Fibroblast of the aortic adventitia (primary cell): ENCODE measurements around the gene OSGEP. TPM values are rescaled to one million over a fixed set of nuclear protein-coding genes. Genes with fewer than 3 reads are reported as not detected.
A peak's percentile ranks its signal among the peaks of the same experiment; 100 is the strongest.

Source experiments
- DNase-seq: peaks from one replicate; pipeline ENCODE4 v3.0.0-alpha.2; 2010; ENCODE audit warnings: low read depth
- H3K4me3 ChIP-seq: 2 replicates; pipeline ENCODE4 v1.5.1; 2011; ENCODE audit warnings: low read depth, mild to moderate bottlenecking, control low read depth, low read length, moderate library complexity
- total RNA-seq: library from RNA; depleted of rRNA; stranded (reverse); fragments of >200 nt; gene quantifications from 2 replicates; pipeline ENCODE4 v1.2.3, GENCODE V29; 2012; ENCODE audit warnings: low replicate concordance
- TF ChIP-seq, protein P1 (sequence below): IDR thresholded peaks from 2 replicates; pipeline ENCODE4 v1.5.1; 2011; ENCODE audit warnings: mild to moderate bottlenecking, low read length, control low read depth, inconsistent platforms; ENCODE audit not compliant: insufficient read depth

OSGEP gene
- total RNA-seq, 1 donor: 45.6 TPM

DNA sequence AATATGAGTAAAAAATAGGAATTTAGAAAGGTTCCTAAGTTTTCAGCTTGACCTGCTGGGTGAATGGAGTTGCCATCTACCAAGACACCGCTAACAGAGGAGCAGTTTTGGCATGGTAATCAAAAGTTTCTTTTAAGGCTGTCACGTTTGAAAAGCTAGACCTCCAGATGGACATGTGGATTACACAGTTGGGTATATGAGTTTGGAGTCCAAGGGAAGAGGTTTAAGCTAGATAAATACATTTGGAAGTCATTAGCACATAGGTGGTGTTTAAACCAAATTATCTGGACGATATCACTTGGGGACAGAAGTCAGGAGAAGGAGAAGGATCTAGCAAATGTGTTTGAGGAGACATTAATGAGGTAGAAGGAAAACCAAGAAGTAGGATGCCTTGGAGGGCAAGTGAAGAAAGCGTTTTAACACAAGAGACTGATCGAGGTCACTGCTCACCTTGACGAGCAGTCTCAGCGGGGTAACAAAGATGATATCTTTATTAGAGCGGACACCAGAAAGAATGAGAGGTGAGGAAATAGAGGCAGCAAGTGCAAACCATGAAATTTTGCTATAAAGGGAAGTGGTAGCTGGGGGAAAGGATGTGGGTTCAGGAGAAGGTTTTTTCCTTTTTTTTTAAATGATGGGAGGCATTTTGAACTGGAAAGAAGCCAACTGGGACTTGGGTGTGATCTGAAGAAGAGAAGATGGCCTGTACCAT, 32.2 kb upstream of the OSGEP start:
- no peak overlapping the region for H3K4me3 ChIP-seq
- TF ChIP-seq, protein P1, sequence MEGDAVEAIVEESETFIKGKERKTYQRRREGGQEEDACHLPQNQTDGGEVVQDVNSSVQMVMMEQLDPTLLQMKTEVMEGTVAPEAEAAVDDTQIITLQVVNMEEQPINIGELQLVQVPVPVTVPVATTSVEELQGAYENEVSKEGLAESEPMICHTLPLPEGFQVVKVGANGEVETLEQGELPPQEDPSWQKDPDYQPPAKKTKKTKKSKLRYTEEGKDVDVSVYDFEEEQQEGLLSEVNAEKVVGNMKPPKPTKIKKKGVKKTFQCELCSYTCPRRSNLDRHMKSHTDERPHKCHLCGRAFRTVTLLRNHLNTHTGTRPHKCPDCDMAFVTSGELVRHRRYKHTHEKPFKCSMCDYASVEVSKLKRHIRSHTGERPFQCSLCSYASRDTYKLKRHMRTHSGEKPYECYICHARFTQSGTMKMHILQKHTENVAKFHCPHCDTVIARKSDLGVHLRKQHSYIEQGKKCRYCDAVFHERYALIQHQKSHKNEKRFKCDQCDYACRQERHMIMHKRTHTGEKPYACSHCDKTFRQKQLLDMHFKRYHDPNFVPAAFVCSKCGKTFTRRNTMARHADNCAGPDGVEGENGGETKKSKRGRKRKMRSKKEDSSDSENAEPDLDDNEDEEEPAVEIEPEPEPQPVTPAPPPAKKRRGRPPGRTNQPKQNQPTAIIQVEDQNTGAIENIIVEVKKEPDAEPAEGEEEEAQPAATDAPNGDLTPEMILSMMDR: no peak
- no peak for DNase-seq

DNA sequence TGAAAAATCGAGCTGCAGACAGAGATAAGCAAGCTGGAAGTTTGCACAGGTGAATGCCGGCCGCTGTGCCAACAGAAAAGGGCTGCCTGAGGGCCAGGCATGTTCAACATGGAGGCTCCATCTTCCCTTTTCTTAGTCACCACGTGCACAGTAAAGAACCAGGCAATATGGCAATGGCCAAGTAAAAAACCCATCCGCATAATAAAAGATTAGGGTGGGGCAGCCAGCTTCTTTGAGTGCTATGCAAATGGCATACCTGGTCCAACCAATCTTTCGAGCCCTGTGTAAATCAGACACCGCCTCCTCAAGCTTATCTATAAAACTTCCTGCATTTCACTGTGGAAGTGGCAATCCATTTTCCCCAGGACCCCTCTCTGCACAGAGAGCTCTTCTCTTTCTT, 31.3 kb upstream of the OSGEP start:
- no peak for DNase-seq
- TF ChIP-seq, protein P1: no peak
- no peak overlapping the region for H3K4me3 ChIP-seq

DNA sequence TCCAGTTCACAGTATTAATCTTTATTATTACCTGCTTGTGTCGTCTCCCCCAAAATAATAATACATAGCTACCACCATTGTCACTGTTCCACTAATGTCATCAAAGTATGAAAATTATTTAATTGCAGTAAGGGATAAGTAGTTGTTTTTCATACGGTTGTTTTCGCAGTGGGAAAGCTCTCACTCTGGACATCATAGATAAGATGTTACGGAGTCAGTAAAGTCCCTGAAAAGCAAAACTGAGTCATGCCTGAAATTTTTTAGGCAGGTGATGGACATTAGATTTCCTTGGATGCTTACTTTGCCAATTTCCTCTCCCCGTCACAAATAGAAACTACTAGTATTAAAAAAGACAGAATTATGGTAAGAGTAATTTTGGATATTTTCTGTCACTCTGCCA, 27.8 kb upstream of the OSGEP start:
- TF ChIP-seq, protein P1: no peak
- H3K4me3 ChIP-seq: no peak overlapping the region
- no peak for DNase-seq

DNA sequence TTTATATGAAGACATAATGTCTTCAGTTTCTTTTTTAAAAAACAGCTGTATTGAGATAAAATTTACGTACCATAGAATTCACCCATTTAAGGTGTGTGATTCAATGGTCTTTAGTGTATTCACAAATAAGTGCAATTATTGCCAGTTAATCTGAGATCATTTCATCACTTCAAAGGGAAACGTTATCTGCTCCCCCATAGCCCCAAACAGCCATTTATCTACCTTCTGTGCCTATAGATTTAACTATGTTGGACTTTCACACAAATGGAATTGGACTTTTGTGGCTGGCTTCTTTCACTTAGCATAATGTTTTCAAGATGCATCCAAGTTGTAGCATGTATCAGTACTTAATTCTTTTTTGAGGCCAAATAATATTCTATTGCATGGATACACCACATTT, 24.3 kb upstream of the OSGEP start:
- TF ChIP-seq, protein P1: no peak
- H3K4me3 ChIP-seq: no peak overlapping the region
- DNase-seq: no peak

DNA sequence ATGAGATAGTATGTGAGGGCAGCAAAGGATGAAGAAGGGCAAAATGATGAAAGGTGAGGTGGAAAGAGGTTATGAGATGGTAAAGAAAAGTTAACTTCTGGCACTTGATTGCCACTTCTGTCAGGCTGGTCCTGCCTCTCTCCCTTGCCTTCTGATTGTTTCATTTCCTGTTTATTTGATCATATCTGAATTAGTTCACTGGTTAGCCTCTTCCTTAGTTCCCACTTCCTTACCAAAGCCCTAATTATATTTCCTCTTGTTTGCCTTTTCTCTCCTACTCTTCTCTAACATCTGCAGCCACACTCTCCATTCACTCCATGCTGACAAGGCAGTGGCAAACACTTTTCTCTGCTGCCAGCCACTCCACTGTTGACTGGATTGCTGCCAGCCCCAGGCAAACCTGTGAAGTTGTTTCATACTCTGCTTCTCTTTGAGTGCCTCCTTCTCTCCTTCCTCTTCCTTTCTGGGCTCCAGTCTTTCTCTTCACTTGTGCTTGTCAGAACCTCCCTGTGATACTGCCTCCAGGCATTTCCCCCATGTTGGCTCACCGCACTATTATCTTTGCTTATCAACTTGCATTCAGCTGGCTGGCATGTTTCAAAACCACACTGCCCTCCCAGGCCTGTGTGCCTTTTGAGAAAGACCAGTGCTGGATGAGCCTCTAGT, 22.7 kb upstream of the OSGEP start:
- DNase-seq: peak; percentile 92
- TF ChIP-seq, protein P1: no peak
- H3K4me3 ChIP-seq: no peak overlapping the region

DNA sequence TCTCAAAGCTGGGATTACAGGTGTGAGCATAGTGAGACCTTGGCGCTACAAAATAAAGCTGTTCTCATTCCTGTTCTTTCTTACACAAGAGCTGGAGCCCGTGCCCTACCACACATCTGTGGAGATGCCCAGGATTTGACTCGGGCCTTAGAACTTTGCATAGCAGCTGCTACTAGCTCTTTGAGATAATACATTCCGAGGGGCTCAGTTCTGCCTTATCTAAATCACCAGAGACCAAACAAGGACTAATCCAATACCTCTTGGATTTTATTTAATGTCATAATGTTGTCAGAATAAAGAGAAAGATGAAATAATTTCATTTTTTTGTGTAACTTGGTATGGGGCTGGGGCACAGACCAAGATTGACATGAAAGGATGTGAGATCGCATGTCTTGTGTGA, 22.2 kb upstream of the OSGEP start:
- TF ChIP-seq, protein P1: no peak
- H3K4me3 ChIP-seq: no peak overlapping the region
- DNase-seq: no peak
